IMR-90 (cell line): Measurements from ENCODE around the gene HAGHL. TPM values are rescaled to one million over a fixed set of nuclear protein-coding genes. Genes with fewer than 3 reads are reported as not detected.

Experiments
- ATAC-seq: fragments of 200-7000 bp; cut with Tn5 transposase; 2 replicates; pipeline ENCODE4 v1.9.1; 2020; ENCODE audit warnings: low read depth, mild to moderate bottlenecking, moderate library complexity
- BruUV-seq: library from RNA; stranded (reverse); fragments of 400-500 nt; replicated peaks from 2 replicates; lab custom pipeline; 2021; lab: Mats Ljungman, UMichigan
- CTCF ChIA-PET: fragments of 300-600 bp; formaldehyde crosslinking; extraction: SDS; loops from one replicate; lab custom pipeline; 2021; ENCODE audit warnings: antibody characterized with exemption; lab: Yijun Ruan, JAX
- POLR2A ChIA-PET: fragments of 300-600 bp; sonication (Branson Sonifier 250); formaldehyde crosslinking; loops from one replicate; lab custom pipeline; 2022; ENCODE audit warnings: antibody characterized with exemption; ENCODE audit not compliant: unreplicated experiment; lab: Charles Lee
- DNase-seq: peaks from one replicate; pipeline ENCODE4 v3.0.0; 2013
- H2AFZ ChIP-seq: replicated peaks from 2 replicates; pipeline ENCODE3; 2013; ENCODE audit warnings: low read length, mild to moderate bottlenecking; ENCODE audit not compliant: poor library complexity
- H2AK5ac ChIP-seq: 2 replicates; pipeline ENCODE4 v1.6.1; 2013; ENCODE audit warnings: low read depth, low read length, inconsistent platforms
- H2AK9ac ChIP-seq: replicated peaks from 2 replicates; pipeline ENCODE3; 2013; ENCODE audit warnings: mild to moderate bottlenecking, low read depth, low read length, moderate library complexity; ENCODE audit not compliant: poor library complexity
- H2BK120ac ChIP-seq: 2 replicates; pipeline ENCODE4 v1.6.1; 2013; ENCODE audit warnings: low read depth, low read length, inconsistent platforms
- H2BK15ac ChIP-seq: 3 replicates; pipeline ENCODE4 v1.6.1; 2013; ENCODE audit warnings: low read depth, low read length, inconsistent platforms
- H2BK20ac ChIP-seq: 2 replicates; pipeline ENCODE4 v1.6.1; 2013; ENCODE audit warnings: low read depth, mild to moderate bottlenecking, inconsistent platforms, low read length, moderate library complexity
- H2BK5ac ChIP-seq: 2 replicates; pipeline ENCODE4 v1.6.1; 2013; ENCODE audit warnings: mild to moderate bottlenecking, low read depth, low read length, inconsistent platforms; ENCODE audit not compliant: poor library complexity, severe bottlenecking
- H3K14ac ChIP-seq: replicated peaks from 2 replicates; pipeline ENCODE4 v1.6.1; 2013; ENCODE audit warnings: low read depth, low read length, inconsistent platforms
- H3K18ac ChIP-seq: 2 replicates; pipeline ENCODE4 v1.6.1; 2013; ENCODE audit warnings: low read depth, low read length, control low read depth
- H3K23ac ChIP-seq: 2 replicates; pipeline ENCODE4 v1.6.1; 2013; ENCODE audit warnings: low read depth, low read length, inconsistent platforms
- H3K27ac ChIP-seq: 2 replicates; pipeline ENCODE4 v1.5.1; 2013; ENCODE audit warnings: mild to moderate bottlenecking, control low read depth, low read length; ENCODE audit not compliant: insufficient read depth
- H3K27me3 ChIP-seq: 2 replicates; pipeline ENCODE4 v1.6.1; 2013; ENCODE audit warnings: low read length; ENCODE audit not compliant: control insufficient read depth, insufficient read depth
- H3K36me3 ChIP-seq: 2 replicates; pipeline ENCODE4 v1.6.1; 2013; ENCODE audit warnings: low read length, mixed read lengths; ENCODE audit not compliant: control insufficient read depth, insufficient read depth
- H3K4ac ChIP-seq: 2 replicates; pipeline ENCODE4 v1.6.1; 2013; ENCODE audit warnings: low read depth, low read length, inconsistent platforms
- H3K4me1 ChIP-seq: 2 replicates; pipeline ENCODE4 v1.6.1; 2013; ENCODE audit warnings: low read length, mixed read lengths; ENCODE audit not compliant: control insufficient read depth, insufficient read depth
- H3K4me2 ChIP-seq: 2 replicates; pipeline ENCODE4 v1.6.1; 2013; ENCODE audit warnings: low read depth, mild to moderate bottlenecking, control low read depth, low read length, moderate library complexity
- H3K4me3 ChIP-seq: 2 replicates; pipeline ENCODE4 v1.5.1; 2013; ENCODE audit warnings: low read depth, mild to moderate bottlenecking, control low read depth, low read length, moderate library complexity; ENCODE audit not compliant: insufficient read depth
- H3K56ac ChIP-seq: 2 replicates; pipeline ENCODE4 v1.6.1; 2013; ENCODE audit warnings: low read length, inconsistent platforms; ENCODE audit not compliant: insufficient read depth; ENCODE audit errors: extremely low read depth
- H3K79me1 ChIP-seq, 2 experiments: 2 replicates each; pipeline ENCODE4 v1.6.1; 2013; ENCODE audit warnings: low read length in 2 of 2, inconsistent platforms in 1 of 2, low read depth in 1 of 2
- H3K9ac ChIP-seq: 2 replicates; pipeline ENCODE4 v1.6.1; 2013; ENCODE audit warnings: low read depth, low read length, control low read depth
- H3K9me1 ChIP-seq: 2 replicates; pipeline ENCODE4 v1.6.1; 2013; ENCODE audit warnings: low read length, inconsistent platforms; ENCODE audit not compliant: insufficient read depth
- H3K9me3 ChIP-seq: 2 replicates; pipeline ENCODE4 v1.6.1; 2013; ENCODE audit warnings: low read length; ENCODE audit not compliant: control insufficient read depth, insufficient read depth
- H4K20me1 ChIP-seq: 2 replicates; pipeline ENCODE4 v1.6.1; 2013; ENCODE audit warnings: low read length, inconsistent platforms; ENCODE audit not compliant: insufficient read depth
- H4K5ac ChIP-seq: 2 replicates; pipeline ENCODE4 v1.6.1; 2013; ENCODE audit warnings: mild to moderate bottlenecking, low read depth, low read length, control low read depth
- H4K8ac ChIP-seq, 2 experiments: 2 replicates each; pipeline ENCODE4 v1.6.1; 2013; ENCODE audit warnings: low read depth in 2 of 2, low read length in 2 of 2, control low read depth in 1 of 2, inconsistent platforms in 1 of 2
- H4K91ac ChIP-seq: 2 replicates; pipeline ENCODE4 v1.6.1; 2013; ENCODE audit warnings: low read depth, low read length, inconsistent platforms; ENCODE audit not compliant: insufficient read depth
- BHLHE40 ChIP-seq: fragments of 150-350 bp; IDR thresholded peaks from 2 replicates; pipeline ENCODE4 v1.6.1; 2016; ENCODE audit warnings: mild to moderate bottlenecking, low read depth, low read length
- CEBPB ChIP-seq: IDR thresholded peaks from 2 replicates; pipeline ENCODE4 v1.6.1; 2012; ENCODE audit warnings: low read depth, low read length, improper control_type of control experiment
- CHD1 ChIP-seq: IDR thresholded peaks from 2 replicates; pipeline ENCODE4 v1.6.1; 2012; ENCODE audit warnings: low read depth, low read length, improper control_type of control experiment
- FOS ChIP-seq: fragments of 150-350 bp; IDR thresholded peaks from 2 replicates; pipeline ENCODE4 v1.6.1; 2016; ENCODE audit warnings: low read depth, low read length
- MAFK ChIP-seq: IDR thresholded peaks from 2 replicates; pipeline ENCODE4 v1.6.1; 2012; ENCODE audit warnings: low read depth, low read length, improper control_type of control experiment
- MAZ ChIP-seq: IDR thresholded peaks from 2 replicates; pipeline ENCODE4 v1.6.1; 2012; ENCODE audit warnings: low read depth, mild to moderate bottlenecking, low read length, improper control_type of control experiment, moderate library complexity, borderline replicate concordance
- NFE2L2 ChIP-seq: fragments of 150-350 bp; IDR thresholded peaks from 2 replicates; pipeline ENCODE4 v1.6.1; 2016; ENCODE audit warnings: low read depth, mild to moderate bottlenecking, low read length
- POLR2A ChIP-seq: IDR thresholded peaks from 2 replicates; pipeline ENCODE4 v1.6.1; 2012; ENCODE audit warnings: mild to moderate bottlenecking, low read depth, low read length
- RAD21 ChIP-seq: IDR thresholded peaks from 2 replicates; pipeline ENCODE4 v1.6.1; 2012; ENCODE audit warnings: low read length, improper control_type of control experiment
- RCOR1 ChIP-seq: IDR thresholded peaks from 2 replicates; pipeline ENCODE4 v1.6.1; 2012; ENCODE audit warnings: mild to moderate bottlenecking, low read length, improper control_type of control experiment; ENCODE audit not compliant: insufficient replicate concordance
- RFX5 ChIP-seq: IDR thresholded peaks from 2 replicates; pipeline ENCODE4 v1.8.0; 2012; ENCODE audit warnings: low read depth, mild to moderate bottlenecking, low read length, moderate library complexity
- SMC3 ChIP-seq: fragments of 150-350 bp; IDR thresholded peaks from 2 replicates; pipeline ENCODE4 v1.6.1; 2016; ENCODE audit warnings: low read depth, mild to moderate bottlenecking, antibody characterized with exemption, low read length, moderate library complexity
- WGBS, 2 experiments: methylation state at CpG; one replicate each; pipeline versions ENCODE4 v1.1.5 to v1.1.7; 2013; ENCODE audit warnings: missing lambda C conversion rate in 2 of 2; ENCODE audit not compliant: insufficient read length in 1 of 2; ENCODE audit errors: extremely low coverage in 2 of 2; 5-methylcytosine and 5-hydroxymethylcytosine counted together
- dilution Hi-C: fragments of 300-500 bp; cut with HindIII; formaldehyde crosslinking; loops from one replicate; pipeline ENCODE4 v1.14.3; 2018; ENCODE audit warnings: low sequenced_read_pairs; ENCODE audit not compliant: unreplicated experiment
- in situ Hi-C: fragments of 300-500 bp; cut with MboI; formaldehyde crosslinking; loops from 3 replicates; pipeline ENCODE4 v1.14.3; 2019; ENCODE audit warnings: low sequenced_read_pairs, inconsistent platforms, mixed read lengths
- intact Hi-C: fragments of 100-400 bp; cut with micrococcal nuclease; formaldehyde crosslinking; loops from 2 replicates; pipeline ENCODE4 v1.10.0; 2022
- polyA plus RNA-seq, 3 experiments: library from polyadenylated mRNA; depleted of rRNA; stranded (reverse); fragments of >200 nt; gene quantifications; 2 replicates each; pipeline ENCODE4 v1.2.3, GENCODE V29; 2012; ENCODE audit warnings: low replicate concordance in 1 of 3
- total RNA-seq: library from RNA; depleted of rRNA; stranded (reverse); fragments of >200 nt; gene quantifications from 2 replicates; pipeline ENCODE4 v1.2.3, GENCODE V29; 2012
- TF ChIP-seq, protein P1 (sequence below): fragments of 150-350 bp; IDR thresholded peaks from 2 replicates; pipeline ENCODE4 v1.6.1; 2017; ENCODE audit warnings: mild to moderate bottlenecking, antibody characterized with exemption, low read length, low read depth
- TF ChIP-seq, protein P2 (sequence below): conservative IDR thresholded peaks from 2 replicates; pipeline ENCODE4 v1.5.1; 2012; ENCODE audit warnings: mild to moderate bottlenecking, low read depth, low read length, improper control_type of control experiment

HAGHL gene
- total and polyA plus RNA-seq, 2 of the 4 experiments (the other 2 are of a cell fraction): 3.0 to 12.5 TPM

DNA sequence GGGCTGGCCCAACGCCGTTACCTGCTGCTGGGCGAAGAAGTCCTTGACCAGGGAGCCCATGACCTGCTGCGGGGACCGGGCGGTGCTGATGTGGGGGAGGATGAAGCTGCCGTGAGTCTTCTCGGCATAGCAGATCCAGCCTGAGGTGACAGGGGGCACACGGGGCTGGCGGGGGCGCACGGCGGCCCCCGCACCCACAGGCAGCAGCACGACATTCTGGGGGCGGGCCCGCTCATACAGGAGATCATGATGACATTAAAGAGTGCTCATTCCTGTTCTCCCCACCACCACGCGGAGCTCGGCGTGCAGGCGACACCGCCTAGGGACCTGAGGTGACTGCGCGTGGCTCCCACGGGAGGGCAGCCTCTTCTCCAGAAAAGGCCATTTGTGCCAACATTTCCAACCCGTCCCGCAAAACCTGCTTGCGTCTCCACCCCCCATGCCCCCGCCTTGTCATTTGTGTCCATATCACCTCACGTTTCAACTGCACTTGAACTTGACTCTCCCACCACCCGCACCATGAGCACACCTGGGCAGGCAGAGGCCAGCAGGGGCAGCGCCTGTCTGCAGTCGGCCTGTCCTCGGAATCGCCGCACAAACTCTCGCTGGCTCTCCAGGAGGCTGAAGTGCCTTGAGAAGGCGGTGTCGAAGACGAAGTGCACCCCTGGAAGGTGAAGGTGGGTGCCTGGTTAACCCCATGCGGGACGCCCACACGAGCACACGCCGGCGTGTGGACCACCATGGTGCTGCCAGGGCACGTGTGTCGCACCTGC lies 7.5 kb downstream of the HAGHL start:
- Histone ChIP-seq H4K5ac (no peak overlapping the region), H2AK9ac (no peak overlapping the region), H3K27me3 (no peaks in the 10 kb centered on the region), H3K14ac (no peak overlapping the region), H2BK20ac (no peak overlapping the region), H3K23ac (no peak overlapping the region), H4K91ac (no peak overlapping the region), H2BK5ac (no peak overlapping the region), H2AK5ac (no peak overlapping the region), H3K9me3 (no peaks in the 10 kb centered on the region), H3K9me1 (no peaks in the 10 kb centered on the region), H3K9ac (no peak overlapping the region), H3K27ac (no peak overlapping the region), H2AFZ (no peak overlapping the region), H3K4me2 (no peak overlapping the region), H4K8ac (no peak overlapping the region), H3K4me1 (no peaks in the 10 kb centered on the region; the same call in 1 of the 2 replicates), H3K79me1 (peaks cover 3 to 7% of the 10 kb centered on the region in 2 experiments; a peak in 3 of 4 replicates), H4K20me1 (no peaks in the 10 kb centered on the region; the same call in 1 of the 2 replicates), H3K56ac (no peak overlapping the region), H3K4me3 (no peak overlapping the region), H3K18ac (no peak overlapping the region), H3K4ac (no peak overlapping the region), H2BK15ac (no peak overlapping the region), H3K36me3 (peaks cover 50% of the 10 kb centered on the region), H2BK120ac (no peak overlapping the region)
- TF ChIP-seq RAD21 (no peak), NFE2L2 (no peak), MAZ (no peak), SMC3 (no peak), RFX5 (no peak), FOS (no peak), RCOR1 (no peak), POLR2A (no peak), CHD1 (no peak), CEBPB (no peak), MAFK (no peak), BHLHE40 (no peak)
- TF ChIP-seq, protein P1, sequence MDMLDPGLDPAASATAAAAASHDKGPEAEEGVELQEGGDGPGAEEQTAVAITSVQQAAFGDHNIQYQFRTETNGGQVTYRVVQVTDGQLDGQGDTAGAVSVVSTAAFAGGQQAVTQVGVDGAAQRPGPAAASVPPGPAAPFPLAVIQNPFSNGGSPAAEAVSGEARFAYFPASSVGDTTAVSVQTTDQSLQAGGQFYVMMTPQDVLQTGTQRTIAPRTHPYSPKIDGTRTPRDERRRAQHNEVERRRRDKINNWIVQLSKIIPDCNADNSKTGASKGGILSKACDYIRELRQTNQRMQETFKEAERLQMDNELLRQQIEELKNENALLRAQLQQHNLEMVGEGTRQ: no peak
- TF ChIP-seq, protein P2, sequence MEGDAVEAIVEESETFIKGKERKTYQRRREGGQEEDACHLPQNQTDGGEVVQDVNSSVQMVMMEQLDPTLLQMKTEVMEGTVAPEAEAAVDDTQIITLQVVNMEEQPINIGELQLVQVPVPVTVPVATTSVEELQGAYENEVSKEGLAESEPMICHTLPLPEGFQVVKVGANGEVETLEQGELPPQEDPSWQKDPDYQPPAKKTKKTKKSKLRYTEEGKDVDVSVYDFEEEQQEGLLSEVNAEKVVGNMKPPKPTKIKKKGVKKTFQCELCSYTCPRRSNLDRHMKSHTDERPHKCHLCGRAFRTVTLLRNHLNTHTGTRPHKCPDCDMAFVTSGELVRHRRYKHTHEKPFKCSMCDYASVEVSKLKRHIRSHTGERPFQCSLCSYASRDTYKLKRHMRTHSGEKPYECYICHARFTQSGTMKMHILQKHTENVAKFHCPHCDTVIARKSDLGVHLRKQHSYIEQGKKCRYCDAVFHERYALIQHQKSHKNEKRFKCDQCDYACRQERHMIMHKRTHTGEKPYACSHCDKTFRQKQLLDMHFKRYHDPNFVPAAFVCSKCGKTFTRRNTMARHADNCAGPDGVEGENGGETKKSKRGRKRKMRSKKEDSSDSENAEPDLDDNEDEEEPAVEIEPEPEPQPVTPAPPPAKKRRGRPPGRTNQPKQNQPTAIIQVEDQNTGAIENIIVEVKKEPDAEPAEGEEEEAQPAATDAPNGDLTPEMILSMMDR: no peak
- ChIA-PET CTCF (no interaction called here), POLR2A (no interaction called here)
- dilution Hi-C loops (no loop called here), intact Hi-C loops (no loop called here), in situ Hi-C loops (no loop called here)
- no TSS peak for BruUV-seq
- no peak for ATAC-seq
- WGBS, 2 experiments: 89% methylated on average over 28 of the region's 49 CpGs; no CpG with 5 or more reads in 1 of the 2 experiments
- DNase-seq: no peak
